Stimulated activated CD8-positive, alpha-beta memory T cell treated with anti-CD3 and anti-CD28 coated beads, Interleukin-15, amount 100 ng/mL, for 1 hour (primary cell): ENCODE results near the gene CHGA.

ENCODE experiments used
- DNase-seq: peaks from one replicate; pipeline ENCODE4 v3.0.0-alpha.2; 2020; ENCODE audit warnings: low read depth

Gene CHGA, protein sequence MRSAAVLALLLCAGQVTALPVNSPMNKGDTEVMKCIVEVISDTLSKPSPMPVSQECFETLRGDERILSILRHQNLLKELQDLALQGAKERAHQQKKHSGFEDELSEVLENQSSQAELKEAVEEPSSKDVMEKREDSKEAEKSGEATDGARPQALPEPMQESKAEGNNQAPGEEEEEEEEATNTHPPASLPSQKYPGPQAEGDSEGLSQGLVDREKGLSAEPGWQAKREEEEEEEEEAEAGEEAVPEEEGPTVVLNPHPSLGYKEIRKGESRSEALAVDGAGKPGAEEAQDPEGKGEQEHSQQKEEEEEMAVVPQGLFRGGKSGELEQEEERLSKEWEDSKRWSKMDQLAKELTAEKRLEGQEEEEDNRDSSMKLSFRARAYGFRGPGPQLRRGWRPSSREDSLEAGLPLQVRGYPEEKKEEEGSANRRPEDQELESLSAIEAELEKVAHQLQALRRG

DNA sequence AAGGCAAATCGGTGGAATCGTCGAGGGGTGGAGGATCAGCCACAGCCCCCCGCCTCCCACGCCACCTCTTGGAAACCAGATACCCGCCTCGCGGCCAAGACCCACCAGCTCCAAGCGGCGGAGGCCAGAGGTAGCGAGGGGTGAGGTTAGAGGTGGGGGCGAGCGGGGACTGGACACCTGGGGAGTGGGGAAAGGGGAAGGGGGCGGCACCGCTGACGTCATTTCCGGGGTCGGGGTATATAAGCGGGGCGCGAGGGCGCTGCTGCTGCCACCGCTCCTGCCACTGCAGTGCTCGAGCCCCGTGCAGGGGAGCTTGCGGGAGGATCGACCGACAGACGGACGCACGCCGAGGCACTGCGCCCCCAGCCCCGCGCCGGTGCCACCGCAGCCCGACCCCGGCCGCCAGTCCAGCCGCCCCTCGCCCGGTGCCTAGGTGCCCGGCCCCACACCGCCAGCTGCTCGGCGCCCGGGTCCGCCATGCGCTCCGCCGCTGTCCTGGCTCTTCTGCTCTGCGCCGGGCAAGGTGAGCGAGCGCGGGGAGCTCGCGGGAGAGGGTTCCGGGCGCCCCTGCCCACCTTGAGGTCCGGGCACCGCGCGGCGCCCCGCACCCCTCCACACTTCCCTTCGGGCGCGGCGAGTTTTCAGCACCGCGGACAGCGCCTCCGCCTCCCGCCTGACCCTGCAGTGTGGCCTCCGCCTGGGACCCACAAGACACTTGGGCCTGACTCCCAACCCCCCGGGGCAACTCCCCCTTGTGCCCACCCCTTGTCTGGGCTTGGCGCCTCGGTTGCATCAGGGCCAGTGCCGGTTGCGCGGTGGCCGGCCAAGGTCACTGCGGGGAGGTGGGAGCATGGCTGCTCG is at the start of gene CHGA:
Gene CHGA, plus strand, starts transcription at position 268 of the 861 bp plus-strand sequence. Its CDS starts 210 bp downstream, at position 478.
- peak; percentile 20 for DNase-seq

DNA sequence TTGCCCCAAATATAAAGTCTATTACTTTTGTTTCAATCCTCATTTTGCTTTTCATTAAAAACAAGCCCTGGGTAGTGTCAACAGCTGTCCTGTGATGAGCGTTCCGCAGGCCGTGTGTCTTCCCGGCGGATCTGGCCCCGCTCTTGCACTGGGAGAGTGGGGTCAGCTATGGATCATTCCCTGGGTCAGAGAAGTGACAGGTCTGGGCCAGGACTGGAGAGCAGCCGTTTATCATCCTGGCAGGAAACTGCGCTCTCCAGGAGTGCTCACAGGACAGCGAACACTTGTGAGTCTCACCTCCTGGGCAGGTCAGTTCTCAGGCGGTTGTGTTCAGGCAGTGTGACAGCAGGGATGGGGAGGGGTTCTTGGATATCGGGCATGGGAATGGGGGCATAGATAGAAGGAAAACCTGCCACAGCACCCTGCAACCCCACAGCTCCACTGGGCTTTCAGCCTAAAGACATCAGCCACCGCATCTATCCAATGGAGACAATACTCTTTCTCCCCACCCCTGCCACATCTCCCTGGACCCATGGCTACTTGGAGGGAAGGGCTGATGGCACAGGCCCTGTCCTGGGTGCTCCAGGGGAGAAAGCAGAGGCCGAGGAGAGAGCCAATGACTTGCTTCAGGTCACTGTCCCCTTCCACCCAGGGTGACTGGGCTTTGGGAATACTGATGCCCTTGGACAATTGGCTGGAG is 47.8 kb upstream of the CHGA start:
- DNase-seq, result no peak

DNA sequence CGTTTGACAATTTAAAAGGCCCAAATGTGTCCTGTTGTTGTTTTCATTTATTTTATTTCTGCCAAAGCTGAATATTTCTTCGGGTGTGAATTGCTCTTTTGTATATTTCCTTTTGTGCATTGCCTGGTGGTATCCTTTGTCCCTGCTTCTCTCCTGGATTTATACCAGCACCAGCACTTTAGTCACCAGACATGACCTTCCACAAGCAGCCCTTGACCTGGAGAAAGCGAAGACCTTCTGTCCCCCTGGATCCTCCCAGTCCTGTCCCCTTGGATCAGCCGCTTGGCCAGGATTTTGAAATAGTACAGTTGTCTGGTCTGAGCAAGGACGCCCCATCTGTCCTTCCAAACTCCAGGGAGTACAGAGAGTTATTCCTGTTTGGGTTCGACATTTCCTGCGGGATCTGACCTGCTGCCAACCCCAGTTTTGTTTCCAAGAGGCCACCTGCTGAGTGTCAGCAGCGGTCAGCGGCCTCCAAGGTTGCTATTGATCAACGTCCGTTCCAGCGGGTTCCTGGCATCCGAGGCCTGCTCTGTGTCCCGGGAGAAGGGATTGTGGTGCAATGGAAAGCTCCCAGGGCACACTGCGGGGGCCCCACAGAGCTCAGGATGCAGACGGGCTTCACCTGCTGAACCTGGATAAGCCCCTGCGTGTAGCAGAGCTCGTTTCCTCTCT is 45.1 kb upstream of the CHGA start:
- DNase-seq, result no peak

DNA sequence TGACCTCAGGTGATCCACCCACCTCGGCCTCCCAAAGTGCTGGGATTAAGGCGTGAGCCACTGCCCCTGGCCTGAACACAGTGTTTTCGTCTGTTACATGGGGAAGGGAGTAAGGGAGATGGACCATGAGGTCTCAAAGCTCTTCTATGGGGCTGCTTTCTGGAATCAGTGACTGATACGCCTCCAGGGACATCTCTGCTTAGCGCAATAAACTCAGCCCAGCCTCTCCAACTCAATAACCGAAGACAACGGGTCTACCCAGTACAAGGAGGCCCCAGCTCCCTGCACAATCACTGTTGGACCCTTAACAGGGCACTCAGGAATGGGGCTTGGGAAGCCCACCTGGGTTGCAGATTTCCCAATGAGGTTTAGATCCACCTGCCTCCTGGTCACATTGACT is 42.6 kb upstream of the CHGA start:
- DNase-seq, result no peak

DNA sequence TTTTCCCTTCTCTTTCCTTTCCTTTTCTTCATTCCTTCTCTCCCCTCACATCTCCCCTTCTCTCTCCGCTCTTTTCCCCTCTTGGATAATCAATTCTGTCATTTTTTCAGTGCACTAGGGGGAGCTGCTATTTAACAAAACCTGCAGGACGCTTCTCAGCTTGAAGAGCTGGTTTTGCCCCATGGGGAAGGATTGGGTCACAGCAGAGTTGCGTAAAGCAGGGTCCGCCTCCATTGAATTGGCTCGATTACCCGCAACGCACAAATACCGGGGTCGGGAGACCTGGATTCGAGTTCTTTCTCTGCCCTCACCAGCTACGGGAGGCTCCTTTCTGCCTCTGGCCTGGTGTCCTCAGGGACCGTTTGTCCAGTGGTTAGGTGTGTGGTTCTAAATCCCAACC is 42.1 kb upstream of the CHGA start:
- no peak for DNase-seq

DNA sequence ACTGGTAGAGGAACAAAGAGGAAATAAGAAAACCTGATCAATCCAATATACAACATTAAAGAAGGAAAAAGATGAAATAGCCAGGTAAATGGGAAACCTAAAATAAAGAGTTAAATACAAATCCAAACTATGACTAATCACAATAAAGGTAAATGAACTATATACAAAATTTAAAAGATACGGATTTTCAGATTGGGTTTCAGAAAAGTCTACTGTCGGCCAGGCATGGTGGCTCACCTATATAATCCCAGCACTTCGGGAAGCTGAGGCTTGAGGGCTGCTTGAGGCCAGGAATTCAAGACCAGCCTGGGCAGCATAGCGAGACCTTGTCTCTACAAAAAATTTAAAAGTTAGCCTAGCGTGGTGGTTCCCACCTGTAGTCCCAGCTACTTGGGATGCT is 39.9 kb upstream of the CHGA start:
- DNase-seq, result no peak

DNA sequence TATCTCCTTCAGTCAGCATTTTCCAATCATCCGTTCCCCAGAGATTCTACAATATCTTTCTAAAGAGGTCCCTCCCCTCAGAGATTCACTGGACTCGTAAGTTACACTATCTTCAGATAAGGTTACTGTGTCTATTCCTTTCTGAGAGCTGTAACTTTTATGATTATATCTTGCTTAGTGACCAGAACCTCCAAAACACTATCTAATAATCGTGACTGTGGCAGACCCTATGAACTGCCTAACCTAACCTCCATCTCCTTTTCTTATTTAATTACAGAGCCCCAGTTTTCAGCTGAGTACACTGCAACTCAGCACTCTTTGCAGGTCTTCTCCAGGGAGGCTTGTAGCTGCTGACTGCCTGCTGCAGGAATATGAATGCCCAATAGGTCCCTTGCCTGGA is 38.5 kb upstream of the CHGA start:
- no peak for DNase-seq

DNA sequence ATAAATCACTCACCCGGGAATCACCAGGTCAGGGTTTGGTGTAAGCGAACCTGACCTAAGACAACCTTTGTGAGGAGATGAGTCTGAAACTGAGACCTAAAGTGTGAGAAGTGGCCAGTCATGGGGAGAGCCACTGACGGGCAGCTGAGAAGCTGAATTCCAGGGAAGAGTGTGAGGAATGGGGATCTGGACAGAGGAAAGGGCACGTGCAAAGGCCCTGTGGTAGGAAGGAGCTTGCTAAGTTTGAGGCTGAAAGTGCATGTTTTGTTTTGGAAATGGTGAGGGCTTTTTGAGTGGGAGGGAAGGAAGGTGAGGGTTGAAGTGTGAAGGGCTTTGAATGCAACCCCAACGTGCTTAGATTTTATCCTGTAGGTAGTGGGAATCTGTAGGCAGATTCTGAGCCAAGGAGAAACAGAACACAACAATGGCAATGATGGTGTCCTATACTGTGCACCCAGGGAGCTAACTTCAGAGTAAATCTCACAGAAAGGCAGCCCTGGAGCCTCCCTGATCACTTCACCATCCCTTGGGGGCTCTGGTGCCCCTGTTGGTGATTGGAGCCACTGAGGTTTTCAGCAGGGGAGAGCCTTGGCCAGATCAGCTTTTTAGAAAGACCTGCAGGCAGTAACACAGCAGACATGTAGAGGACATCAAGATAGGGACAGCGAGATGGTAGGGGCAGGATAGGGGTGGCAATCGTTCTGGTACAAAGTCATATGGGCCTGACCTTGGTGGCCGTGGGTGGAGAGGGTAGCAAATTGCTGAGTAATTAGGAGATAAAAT is 37.5 kb upstream of the CHGA start:
- DNase-seq, result no peak

DNA sequence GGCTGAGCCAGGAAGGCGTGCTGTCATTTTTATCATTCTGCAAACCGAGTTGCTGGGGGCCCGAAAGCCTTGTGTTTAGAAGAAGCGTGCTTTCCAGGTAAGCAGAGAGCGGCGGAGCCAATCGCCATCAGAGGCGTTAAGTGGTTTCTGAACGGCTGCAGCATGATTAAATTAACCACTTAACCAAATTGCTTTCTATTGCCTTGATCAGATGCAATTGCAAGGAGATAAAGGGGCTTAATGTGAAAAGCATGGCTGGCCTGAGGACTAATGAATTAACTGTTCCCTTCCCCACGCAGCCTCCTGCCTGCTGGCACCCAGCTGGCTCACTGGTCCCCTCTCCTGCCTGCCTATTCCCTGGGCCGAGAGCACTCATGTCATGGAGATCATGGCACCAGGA is 36.6 kb upstream of the CHGA start:
- DNase-seq, result no peak

DNA sequence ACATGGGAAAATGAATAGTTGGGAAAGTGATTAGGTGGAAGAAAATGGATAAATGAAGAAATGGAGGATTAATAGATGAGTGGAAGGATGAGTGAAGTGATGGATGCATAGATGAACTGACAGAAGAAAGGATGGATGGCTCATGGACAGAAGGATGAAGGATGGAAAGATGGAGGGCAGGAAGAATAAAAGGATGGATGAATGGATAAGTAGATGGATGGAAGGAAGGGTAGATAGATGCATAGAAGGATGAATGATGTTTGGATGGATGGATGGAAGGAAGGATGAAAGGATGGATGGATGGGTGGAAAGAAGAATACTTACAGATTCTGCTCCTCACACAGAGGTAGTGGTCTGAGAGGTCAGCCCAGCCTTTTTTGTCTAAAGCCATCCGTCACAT is 35.8 kb upstream of the CHGA start:
- DNase-seq, result no peak

DNA sequence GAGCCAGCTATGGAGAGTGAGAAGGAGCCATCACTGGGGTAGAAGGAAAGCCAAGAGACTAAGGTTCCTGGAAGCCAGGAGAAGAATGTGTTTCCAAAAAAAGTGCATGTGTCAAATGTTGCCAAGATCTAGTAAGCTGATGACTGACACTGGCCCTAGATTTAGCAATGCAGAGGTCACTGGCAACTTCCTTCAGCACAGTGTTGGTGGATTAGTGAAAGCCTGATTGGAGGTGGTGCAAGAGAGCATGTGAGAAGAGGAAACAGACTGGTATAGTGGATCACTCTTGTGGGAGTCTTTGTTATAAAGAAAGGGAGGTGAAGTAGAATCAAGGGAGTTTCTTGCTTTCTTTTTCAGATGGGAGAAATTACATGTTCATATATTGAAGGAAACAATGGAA is 34.1 kb upstream of the CHGA start:
- DNase-seq, result no peak

DNA sequence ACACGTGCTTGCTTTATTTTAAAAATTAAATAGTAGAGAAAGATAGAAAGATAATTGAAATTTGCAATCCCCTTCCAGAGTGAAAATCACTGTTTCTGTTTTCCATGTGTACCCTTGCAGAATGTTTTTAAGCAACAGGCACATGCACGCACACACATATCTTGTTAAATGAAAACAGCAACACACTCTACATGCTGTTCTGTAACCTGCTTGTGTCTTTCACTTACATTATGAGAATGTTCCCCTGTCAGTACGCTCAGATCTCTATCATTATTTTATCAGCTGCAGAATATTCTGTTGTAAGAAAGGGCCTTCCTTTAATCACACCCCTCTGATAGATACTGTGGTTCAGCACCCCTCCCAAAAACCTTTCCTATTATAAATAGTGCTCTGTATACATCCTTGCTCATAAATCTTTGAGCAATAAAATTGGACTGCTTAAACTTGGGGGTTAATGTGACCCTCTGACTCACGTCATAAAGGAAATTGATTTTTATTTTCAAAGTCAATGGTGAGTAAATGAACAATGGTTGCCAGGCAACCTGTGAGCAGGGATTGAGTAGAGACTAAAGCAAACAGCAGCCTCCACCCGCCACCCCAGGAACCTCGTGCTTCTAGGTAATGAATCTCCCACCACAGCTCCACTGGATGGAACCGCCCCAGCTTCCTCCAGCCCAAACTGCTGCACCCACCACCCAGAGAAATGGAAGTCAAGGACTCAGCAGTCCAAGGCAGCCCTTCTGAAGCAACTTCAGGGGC is 31.9 kb upstream of the CHGA start:
- no peak for DNase-seq

DNA sequence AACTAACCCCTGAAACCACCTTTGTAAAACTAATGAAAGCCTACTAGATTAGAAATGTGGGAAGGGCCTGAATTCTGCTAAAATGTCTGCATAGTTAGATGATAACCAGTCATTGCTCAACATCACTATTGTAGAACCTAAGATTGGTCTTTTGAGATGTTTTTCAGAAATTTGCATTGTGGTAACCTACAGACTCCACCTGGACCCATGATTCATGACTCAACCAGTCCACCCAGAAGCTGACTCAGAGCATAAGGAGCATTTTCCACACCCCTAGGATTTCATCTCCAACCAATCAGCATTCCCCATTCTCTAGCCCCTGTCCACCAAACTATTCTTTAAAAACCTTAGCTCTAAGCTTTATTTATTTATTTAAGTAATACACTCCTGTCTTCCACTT is 30.4 kb upstream of the CHGA start:
- no peak for DNase-seq

DNA sequence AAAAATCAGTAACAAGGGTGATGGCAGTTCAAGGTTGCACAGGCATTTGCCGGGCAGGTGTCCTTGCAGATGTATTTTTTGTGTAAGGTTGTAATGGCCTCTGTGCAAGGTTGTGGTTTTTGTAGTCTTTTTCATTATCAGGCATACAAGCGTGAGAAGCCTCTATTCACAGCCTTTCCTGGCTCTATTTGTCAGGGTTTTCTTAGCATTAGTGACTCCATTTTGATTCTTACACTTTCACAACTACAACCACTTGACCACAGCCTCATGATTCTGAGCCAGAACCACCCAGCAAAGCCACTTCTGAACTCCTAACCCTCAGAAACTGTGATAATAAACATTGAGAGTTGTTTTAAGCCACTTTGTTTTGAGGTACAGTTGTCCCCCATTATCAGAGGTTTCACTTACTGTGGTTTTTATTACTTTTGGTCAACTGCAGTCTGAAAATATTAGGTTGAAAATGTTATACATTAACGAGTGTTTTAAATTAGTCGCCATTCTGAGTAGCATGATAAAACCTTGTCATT is 27.5 kb upstream of the CHGA start:
- no peak for DNase-seq

DNA sequence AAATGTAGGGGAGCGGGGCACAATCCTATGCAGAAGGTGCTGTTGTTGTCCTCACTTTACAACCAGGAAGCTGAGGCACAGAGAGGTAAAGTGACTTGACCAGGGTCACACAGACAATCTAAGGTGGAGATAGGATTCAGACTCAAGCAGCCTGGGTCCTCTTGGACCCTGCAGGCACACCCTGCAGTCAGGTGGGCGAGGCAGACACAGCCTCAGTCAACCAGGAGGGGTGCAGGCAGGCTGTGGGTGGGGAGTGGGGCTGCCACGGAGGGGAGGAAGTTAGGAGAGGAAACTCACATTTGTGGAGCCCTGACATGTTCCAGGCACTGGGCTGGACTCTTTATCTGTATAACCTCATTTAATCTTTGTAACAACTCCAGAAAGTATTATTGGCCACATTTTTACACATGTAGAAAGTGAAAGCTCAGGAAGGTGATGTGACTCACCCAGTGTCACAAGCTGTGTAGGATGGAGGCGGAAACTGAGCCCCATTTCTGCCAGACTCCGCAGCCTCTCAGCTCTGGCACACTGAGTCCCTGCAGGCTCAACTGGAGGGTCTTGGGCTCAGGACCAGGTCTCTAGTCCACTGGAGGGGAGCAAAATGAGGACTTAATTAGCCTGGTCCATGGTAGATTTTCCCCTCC is 24.9 kb upstream of the CHGA start:
- DNase-seq, result no peak

DNA sequence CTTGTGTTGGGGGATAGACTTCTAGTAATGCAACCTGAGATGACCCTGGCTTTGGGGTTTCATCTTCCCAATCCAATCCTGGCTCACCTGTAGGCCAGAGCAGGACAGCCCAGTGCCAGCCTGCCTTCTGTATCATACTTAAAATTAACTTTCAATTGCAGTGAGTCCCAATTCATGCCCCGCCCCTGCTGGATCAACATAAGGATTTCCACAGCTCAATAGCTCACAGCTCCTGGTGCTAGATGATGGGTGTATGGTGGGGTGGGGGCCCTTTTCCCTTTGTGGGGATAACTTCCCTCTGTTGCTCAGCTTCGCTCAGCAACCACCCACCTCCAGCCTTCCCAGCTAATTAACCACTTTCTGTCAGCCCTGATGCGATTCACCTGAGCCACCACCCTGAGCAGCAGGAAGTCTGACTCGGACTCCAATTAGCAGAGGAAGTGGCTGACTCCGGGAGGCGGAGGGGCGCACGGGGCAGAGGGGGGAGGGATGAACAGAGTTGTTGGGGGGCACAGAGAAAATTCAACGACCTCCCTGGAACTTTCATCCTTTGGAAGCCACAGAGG is 24.3 kb upstream of the CHGA start:
- DNase-seq, result no peak

DNA sequence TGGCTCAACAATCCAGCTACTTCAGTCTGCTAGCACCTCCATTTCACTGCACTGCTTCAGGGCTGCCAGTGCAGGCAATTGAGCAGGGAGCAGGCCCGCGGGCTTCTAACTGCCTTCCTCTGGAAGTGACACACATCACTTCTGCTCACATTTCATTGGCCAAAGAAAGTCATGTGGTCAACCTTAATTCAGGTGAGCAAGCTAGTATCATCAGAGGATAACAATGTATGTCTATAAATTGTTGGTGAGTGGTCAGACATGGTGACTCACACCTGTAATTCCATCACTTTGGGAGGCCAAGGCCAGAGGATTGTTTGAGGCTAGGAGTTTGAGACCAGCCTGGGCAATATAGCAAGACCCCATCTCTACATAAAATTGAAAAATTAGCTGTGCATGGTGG is 22.3 kb upstream of the CHGA start:
- no peak for DNase-seq

DNA sequence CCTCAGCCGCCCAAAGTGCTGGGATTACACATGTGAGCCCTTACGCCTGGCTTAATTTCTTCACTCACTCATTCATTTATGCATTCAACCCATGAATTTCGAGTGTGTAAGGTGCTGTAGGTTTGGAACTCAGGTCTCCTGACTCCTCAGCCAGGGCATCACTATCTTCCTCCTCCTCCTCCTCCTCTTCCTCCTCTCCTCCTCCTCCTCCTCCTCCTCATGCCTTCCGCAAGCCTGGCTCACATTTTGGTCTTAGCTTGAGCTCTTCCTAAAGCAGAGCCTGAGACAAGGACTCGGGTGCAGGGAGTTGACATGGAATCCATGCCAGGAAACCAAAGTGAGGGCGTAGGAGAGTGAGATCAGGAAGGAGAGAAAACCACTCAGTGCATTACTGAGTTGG is 20.8 kb upstream of the CHGA start:
- no peak for DNase-seq

DNA sequence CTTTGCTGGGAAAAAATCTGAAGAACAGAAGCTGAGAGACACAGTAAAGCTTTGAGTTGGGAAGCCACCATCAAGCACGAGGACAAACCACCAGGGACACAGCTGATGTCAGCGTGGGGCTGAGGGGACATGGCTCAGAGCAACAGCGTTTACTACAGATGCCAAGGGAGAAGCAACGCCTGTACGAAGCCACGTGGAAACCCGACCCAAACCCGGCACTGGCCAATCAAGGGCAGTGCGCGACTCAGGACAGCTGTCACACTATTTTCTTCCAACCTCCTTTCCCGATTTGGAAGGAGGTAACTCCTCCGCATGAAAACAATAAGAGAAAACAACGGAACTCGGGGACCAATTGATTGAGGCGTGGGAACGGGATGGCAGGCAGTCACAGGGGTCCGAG is 20.2 kb upstream of the CHGA start:
- no peak for DNase-seq
